Mesothelial cell of epicardium (in vitro differentiated cells): ENCODE results near the gene ZBED1. TPM values are rescaled to one million over a fixed set of nuclear protein-coding genes. Genes with fewer than 3 reads are reported as not detected.
"Not testable (repeated sequence)": the region's sequence is repeated elsewhere in the genome, so short reads cannot be mapped to it uniquely, and the experiment has no call there.

Source experiments
- DNase-seq, 2 experiments: peaks; one replicate each; pipeline ENCODE4 v3.0.0; 2021; ENCODE audit warnings: low spot score in 2 of 2; ENCODE audit not compliant: unreplicated experiment in 2 of 2
- H3K27ac Mint-ChIP-seq: 2 replicates; pipeline ENCODE4 v1.8.0; 2021; ENCODE audit warnings: mixed read lengths
- H3K27me3 Mint-ChIP-seq: 2 replicates; pipeline ENCODE4 v1.8.0; 2021; ENCODE audit warnings: low read depth, mixed read lengths
- H3K36me3 Mint-ChIP-seq: 2 replicates; pipeline ENCODE4 v1.8.0; 2021; ENCODE audit warnings: mixed read lengths
- H3K4me1 Mint-ChIP-seq: 2 replicates; pipeline ENCODE4 v1.8.0; 2021; ENCODE audit warnings: mixed read lengths
- H3K4me3 Mint-ChIP-seq: 2 replicates; pipeline ENCODE4 v1.8.0; 2021; ENCODE audit warnings: mild to moderate bottlenecking, moderate library complexity, mixed read lengths
- H3K9me3 Mint-ChIP-seq: 2 replicates; pipeline ENCODE4 v1.8.0; 2021; ENCODE audit warnings: mixed read lengths
- total RNA-seq: library from RNA; stranded (reverse); gene quantifications from 3 replicates; pipeline ENCODE4 v1.2.1, GENCODE V29; 2021
- TF ChIP-seq, protein P1 (sequence below): fragments of 200-600 bp; sonication (generic); IDR thresholded peaks from one replicate; pipeline ENCODE4 v1.5.0; 2021; ENCODE audit warnings: antibody characterized with exemption; ENCODE audit not compliant: unreplicated experiment

ZBED1 gene
- total RNA-seq, 1 donor from 2014 or later, result 46.3 TPM

DNA sequence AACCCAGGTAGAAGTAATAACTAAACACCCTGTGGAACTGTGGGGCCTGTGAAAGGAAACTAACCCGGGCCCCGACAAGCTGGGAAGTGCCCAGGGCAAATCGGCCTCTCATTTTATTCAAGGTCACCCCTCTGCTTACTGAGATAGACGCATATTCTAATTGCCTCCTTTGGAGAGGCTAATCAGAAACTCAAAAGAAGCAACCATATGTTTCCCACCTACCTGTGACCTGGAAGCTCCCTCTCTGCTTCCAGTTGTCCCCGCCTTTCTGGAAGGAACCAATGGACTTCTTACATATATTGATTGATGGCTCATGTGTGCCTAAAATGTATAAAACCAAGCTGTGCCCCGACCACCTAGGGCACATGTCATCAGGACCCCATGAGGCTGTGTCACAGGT lies 23.1 kb upstream of the ZBED1 start:
- H3K9me3 Mint-ChIP-seq, result peaks cover 4% of the 10 kb centered on the region
- H3K27ac Mint-ChIP-seq, result no peak overlapping the region
- H3K4me1 Mint-ChIP-seq, result no peaks in the 10 kb centered on the region
- no peak overlapping the region for H3K4me3 Mint-ChIP-seq
- TF ChIP-seq, protein P1, sequence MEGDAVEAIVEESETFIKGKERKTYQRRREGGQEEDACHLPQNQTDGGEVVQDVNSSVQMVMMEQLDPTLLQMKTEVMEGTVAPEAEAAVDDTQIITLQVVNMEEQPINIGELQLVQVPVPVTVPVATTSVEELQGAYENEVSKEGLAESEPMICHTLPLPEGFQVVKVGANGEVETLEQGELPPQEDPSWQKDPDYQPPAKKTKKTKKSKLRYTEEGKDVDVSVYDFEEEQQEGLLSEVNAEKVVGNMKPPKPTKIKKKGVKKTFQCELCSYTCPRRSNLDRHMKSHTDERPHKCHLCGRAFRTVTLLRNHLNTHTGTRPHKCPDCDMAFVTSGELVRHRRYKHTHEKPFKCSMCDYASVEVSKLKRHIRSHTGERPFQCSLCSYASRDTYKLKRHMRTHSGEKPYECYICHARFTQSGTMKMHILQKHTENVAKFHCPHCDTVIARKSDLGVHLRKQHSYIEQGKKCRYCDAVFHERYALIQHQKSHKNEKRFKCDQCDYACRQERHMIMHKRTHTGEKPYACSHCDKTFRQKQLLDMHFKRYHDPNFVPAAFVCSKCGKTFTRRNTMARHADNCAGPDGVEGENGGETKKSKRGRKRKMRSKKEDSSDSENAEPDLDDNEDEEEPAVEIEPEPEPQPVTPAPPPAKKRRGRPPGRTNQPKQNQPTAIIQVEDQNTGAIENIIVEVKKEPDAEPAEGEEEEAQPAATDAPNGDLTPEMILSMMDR, result no peak
- H3K27me3 Mint-ChIP-seq, result peaks cover 2% of the 10 kb centered on the region
- no peaks in the 10 kb centered on the region for H3K36me3 Mint-ChIP-seq
- DNase-seq, result no peak

DNA sequence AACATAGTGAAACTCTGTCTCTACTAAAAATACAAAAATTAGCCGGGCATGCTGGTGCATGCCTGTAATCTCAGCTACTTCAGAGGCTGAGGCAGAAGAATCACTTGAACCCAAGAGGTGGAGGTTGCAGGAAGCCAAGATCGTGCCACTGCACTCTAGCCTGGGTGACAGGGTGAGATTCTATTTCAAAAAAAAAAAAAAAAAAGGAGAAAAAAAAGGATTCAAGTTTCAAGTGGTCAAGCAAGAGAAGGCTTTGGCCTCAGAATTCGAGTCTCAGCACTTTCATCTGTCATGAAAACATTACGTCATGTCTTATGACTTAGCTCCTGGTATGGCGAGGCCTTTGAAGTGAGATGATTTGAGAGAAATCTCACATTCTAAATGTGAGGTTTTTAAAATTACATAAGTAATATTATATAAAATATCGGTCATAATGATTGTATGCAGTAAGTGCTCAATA lies 21.2 kb upstream of the ZBED1 start:
- TF ChIP-seq, protein P1, result no peak
- DNase-seq, result no peak
- H3K4me3 Mint-ChIP-seq, result no peak overlapping the region
- H3K4me1 Mint-ChIP-seq, result no peaks in the 10 kb centered on the region
- H3K27ac Mint-ChIP-seq, result no peak overlapping the region
- peaks cover 4% of the 10 kb centered on the region for H3K9me3 Mint-ChIP-seq
- peaks cover 2% of the 10 kb centered on the region for H3K27me3 Mint-ChIP-seq
- H3K36me3 Mint-ChIP-seq, result no peaks in the 10 kb centered on the region

DNA sequence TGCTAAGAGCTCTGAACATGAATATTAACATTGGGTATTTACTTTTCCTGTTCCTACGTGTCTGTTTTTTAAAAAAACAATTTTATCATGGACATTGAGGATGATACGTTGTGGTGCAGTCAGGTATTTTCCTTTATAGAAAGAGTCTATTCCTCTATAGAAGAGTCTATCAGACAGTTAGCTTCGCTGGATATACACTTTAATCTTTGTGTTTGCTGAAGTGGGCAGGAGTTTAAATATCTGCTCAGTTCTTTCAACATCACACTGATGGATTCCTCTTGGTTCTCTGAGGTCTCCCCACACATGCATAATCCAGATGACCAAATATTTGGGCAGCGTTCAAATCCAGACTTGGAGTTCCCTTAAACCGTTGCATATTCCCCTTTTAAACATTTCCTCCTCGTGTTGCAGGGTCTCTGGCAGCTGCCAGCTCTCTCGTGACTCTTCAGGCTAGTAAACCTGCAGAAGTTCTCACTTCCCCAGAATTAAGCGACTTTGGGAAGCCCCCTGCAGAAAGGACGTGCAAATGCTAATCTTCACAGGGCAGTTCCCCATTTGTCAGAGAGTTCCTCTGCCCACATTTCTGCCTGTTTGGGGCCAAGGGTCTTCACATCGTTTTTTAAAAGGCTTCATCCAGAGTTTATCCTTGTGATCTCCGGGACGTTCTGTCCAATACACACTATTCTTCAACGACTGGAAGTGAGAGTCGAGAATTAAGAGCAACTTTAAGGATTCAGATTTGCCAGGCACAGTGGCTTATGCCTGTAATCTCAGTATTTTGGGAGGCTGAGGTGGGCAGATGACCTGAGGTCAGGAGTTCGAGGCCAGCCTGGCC lies 20.5 kb upstream of the ZBED1 start:
- Mint-ChIP-seq H3K36me3 (no peaks in the 10 kb centered on the region), H3K4me1 (no peaks in the 10 kb centered on the region), H3K27me3 (peaks cover 2% of the 10 kb centered on the region), H3K27ac (no peak overlapping the region), H3K9me3 (no peaks in the 10 kb centered on the region), H3K4me3 (no peak overlapping the region)
- no peak for DNase-seq
- TF ChIP-seq, protein P1, result no peak

DNA sequence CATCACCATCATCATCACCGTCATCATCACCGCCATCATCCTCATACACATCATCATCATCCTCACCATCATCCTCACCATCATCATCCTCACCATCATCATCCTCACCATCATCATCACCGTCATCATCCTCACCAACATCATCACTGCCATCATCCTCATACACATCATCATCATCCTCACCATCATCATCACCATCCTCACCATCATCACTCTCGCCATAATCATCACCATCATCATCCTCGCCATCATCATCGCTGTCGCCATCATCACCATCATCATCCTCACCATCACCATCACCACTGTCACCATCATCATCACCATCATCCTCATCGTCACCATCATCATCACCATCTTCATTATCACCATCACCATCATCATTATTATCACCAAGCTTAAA lies 19.8 kb upstream of the ZBED1 start:
- Mint-ChIP-seq H3K9me3 (no peaks in the 10 kb centered on the region), H3K36me3 (no peaks in the 10 kb centered on the region), H3K27me3 (peaks cover 2% of the 10 kb centered on the region), H3K27ac (no peak overlapping the region), H3K4me3 (no peak overlapping the region), H3K4me1 (no peaks in the 10 kb centered on the region)
- DNase-seq, result no peak
- TF ChIP-seq, protein P1, result no peak

DNA sequence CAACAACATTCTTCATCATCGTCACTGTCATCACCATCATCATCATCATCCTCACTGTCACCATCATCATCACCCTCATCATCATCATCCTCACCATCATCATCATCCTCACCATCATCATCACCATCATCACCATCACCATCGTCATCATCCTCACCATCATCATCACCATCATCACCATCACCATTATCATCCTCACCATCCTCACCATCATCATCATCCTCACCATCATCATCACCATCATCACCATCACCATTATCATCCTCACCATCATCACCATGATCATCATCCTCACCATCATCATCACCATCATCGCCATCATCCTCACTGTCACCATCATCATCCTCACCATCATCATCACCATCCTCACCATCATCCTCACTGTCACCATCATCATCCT lies 18.9 kb upstream of the ZBED1 start:
- H3K36me3 Mint-ChIP-seq, DNase-seq, H3K9me3 Mint-ChIP-seq, H3K27ac Mint-ChIP-seq, H3K4me1 Mint-ChIP-seq, H3K4me3 Mint-ChIP-seq, H3K27me3 Mint-ChIP-seq: not testable (repeated sequence)

DNA sequence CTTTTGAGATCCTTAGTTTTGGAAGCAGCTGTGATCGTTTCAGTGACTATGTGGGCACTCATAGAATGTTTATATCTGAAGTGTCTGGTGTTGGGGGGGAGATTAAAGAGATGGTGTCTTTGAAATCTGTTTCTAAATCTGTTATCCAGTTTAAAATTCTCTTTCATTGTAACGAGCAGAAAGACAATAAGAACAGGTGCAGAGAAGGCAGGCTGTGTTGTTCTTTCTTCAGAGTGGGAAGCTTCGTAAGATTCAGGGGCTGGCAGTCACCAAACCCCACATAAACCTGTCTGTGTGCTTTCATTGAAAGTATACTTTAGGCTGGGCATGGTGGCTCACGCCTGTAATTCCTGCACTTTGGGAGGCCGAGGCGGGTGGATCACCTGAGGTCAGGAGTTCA lies 16.3 kb upstream of the ZBED1 start:
- Mint-ChIP-seq H3K9me3 (no peaks in the 10 kb centered on the region), H3K4me1 (peaks cover 9% of the 10 kb centered on the region), H3K4me3 (no peak overlapping the region), H3K27me3 (no peaks in the 10 kb centered on the region), H3K36me3 (no peaks in the 10 kb centered on the region), H3K27ac (no peak overlapping the region)
- TF ChIP-seq, protein P1, result no peak
- DNase-seq, result no peak
